ENCODE measurements around the gene RIC3. TPM values are rescaled to one million over a fixed set of nuclear protein-coding genes. Genes with fewer than 3 reads are reported as not detected.

Gene RIC3
- total and polyA plus RNA-seq, 5 donors: 10.0 to 20.2 (median 16.6) TPM

GRCh38 chr11:8127447-8127846 is 41.4 kb downstream of the RIC3 start:
- intact Hi-C loops (cut with DNase I): no loop called here
- Histone ChIP-seq H3K9me3 (ENCODE audit: control insufficient read depth, low read length) (no peaks in the 10 kb centered on the region), H3K4me3 (ENCODE audit: low read length) (no peak overlapping the region), H3K27me3 (ENCODE audit: control insufficient read depth, insufficient read depth) (no peaks in the 10 kb centered on the region), H3K4me1 (ENCODE audit: control insufficient read depth, insufficient read depth, low read length) (no peaks in the 10 kb centered on the region), H3K27ac (ENCODE audit: low read length) (no peak overlapping the region)
- WGBS: 74% methylated on average over 2 of the region's 2 CpGs
- ATAC-seq: no peak
- DNase-seq: no peak

GRCh38 chr11:8126649-8127289 is 42.1 kb downstream of the RIC3 start:
- DNase-seq (no peak), ATAC-seq (no peak)
- intact Hi-C loops (cut with DNase I): no loop called here

GRCh38 chr11:8122173-8122764 is 46.6 kb downstream of the RIC3 start:
- 76% methylated on average over 1 of the region's 1 CpG for WGBS
- H3K27ac ChIP-seq (ENCODE audit: low read length): no peak overlapping the region

More at GRCh38 chr11:8126649-8127289, 42.1 kb downstream of the RIC3 start:
- no peaks in the 10 kb centered on the region for H3K4me1 ChIP-seq (ENCODE audit: control insufficient read depth, insufficient read depth, low read length)
- H3K4me3 ChIP-seq (ENCODE audit: low read length): no peak overlapping the region
- WGBS: 77% methylated on average over 8 of the region's 8 CpGs
- H3K9me3 ChIP-seq (ENCODE audit: control insufficient read depth, low read length): no peaks in the 10 kb centered on the region
- H3K27ac ChIP-seq (ENCODE audit: low read length): no peak overlapping the region
- H3K27me3 ChIP-seq (ENCODE audit: control insufficient read depth, insufficient read depth): no peaks in the 10 kb centered on the region

GRCh38 chr11:8111636-8112035 is 57.2 kb downstream of the RIC3 start:
- Histone ChIP-seq H3K27me3 (ENCODE audit: control insufficient read depth, insufficient read depth) (no peaks in the 10 kb centered on the region), H3K27ac (ENCODE audit: low read length) (no peak overlapping the region), H3K4me3 (ENCODE audit: low read length) (no peak overlapping the region), H3K4me1 (ENCODE audit: control insufficient read depth, insufficient read depth, low read length) (no peaks in the 10 kb centered on the region), H3K9me3 (ENCODE audit: control insufficient read depth, low read length) (no peaks in the 10 kb centered on the region)
- intact Hi-C loops (cut with DNase I): no loop called here
- ATAC-seq (no peak), DNase-seq (no peak)
- WGBS: 86% methylated on average over 8 of the region's 8 CpGs

More at GRCh38 chr11:8122173-8122764, 46.6 kb downstream of the RIC3 start:
- intact Hi-C loops (cut with DNase I): no loop called here
- ATAC-seq: no peak
- no peak for DNase-seq
- no peaks in the 10 kb centered on the region for H3K9me3 ChIP-seq (ENCODE audit: control insufficient read depth, low read length)
- H3K4me3 ChIP-seq (ENCODE audit: low read length): no peak overlapping the region
- H3K27me3 ChIP-seq (ENCODE audit: control insufficient read depth, insufficient read depth): no peaks in the 10 kb centered on the region
- H3K4me1 ChIP-seq (ENCODE audit: control insufficient read depth, insufficient read depth, low read length): no peaks in the 10 kb centered on the region

- ATAC-seq: no peak
- 83% methylated on average over 4 of the region's 4 CpGs for WGBS
- DNase-seq: no peak
- H3K27me3 ChIP-seq (ENCODE audit: control insufficient read depth, insufficient read depth): no peaks in the 10 kb centered on the region
- H3K9me3 ChIP-seq (ENCODE audit: control insufficient read depth, low read length): no peaks in the 10 kb centered on the region
- peaks cover 2% of the 10 kb centered on the region for H3K4me1 ChIP-seq (ENCODE audit: control insufficient read depth, insufficient read depth, low read length)
- intact Hi-C loops (cut with DNase I): no loop called here
- no peak overlapping the region for H3K4me3 ChIP-seq (ENCODE audit: low read length)
- no peak overlapping the region for H3K27ac ChIP-seq (ENCODE audit: low read length)
These were observed 58.4 kb downstream of the RIC3 start for GRCh38 chr11:8110396-8110795.

- peaks cover 2% of the 10 kb centered on the region for H3K4me1 ChIP-seq (ENCODE audit: control insufficient read depth, insufficient read depth, low read length)
- ATAC-seq (no peak), DNase-seq (no peak)
- no peaks in the 10 kb centered on the region for H3K9me3 ChIP-seq (ENCODE audit: control insufficient read depth, low read length)
- no peaks in the 10 kb centered on the region for H3K27me3 ChIP-seq (ENCODE audit: control insufficient read depth, insufficient read depth)
- no peak overlapping the region for H3K4me3 ChIP-seq (ENCODE audit: low read length)
- intact Hi-C loops (cut with DNase I): no loop called here
- H3K27ac ChIP-seq (ENCODE audit: low read length): no peak overlapping the region
These were observed 59.1 kb downstream of the RIC3 start for GRCh38 chr11:8109675-8110074.

- ATAC-seq (no peak), DNase-seq (no peak)
- Histone ChIP-seq H3K27ac (ENCODE audit: low read length) (no peak overlapping the region), H3K27me3 (ENCODE audit: control insufficient read depth, insufficient read depth) (no peaks in the 10 kb centered on the region), H3K4me1 (ENCODE audit: control insufficient read depth, insufficient read depth, low read length) (peaks cover 2% of the 10 kb centered on the region), H3K4me3 (ENCODE audit: low read length) (no peak overlapping the region), H3K9me3 (ENCODE audit: control insufficient read depth, low read length) (no peaks in the 10 kb centered on the region)
- intact Hi-C loops (cut with DNase I): no loop called here
- WGBS: 45% methylated on average over 2 of the region's 2 CpGs
These were observed 60.4 kb downstream of the RIC3 start for GRCh38 chr11:8108421-8108820.

- ATAC-seq (no peak), DNase-seq (no peak)
- intact Hi-C loops (cut with DNase I): no loop called here
- Histone ChIP-seq H3K4me3 (ENCODE audit: low read length) (no peak overlapping the region), H3K27ac (ENCODE audit: low read length) (no peak overlapping the region), H3K4me1 (ENCODE audit: control insufficient read depth, insufficient read depth, low read length) (peaks cover 2% of the 10 kb centered on the region), H3K27me3 (ENCODE audit: control insufficient read depth, insufficient read depth) (no peaks in the 10 kb centered on the region), H3K9me3 (ENCODE audit: control insufficient read depth, low read length) (no peaks in the 10 kb centered on the region)
- WGBS: 87% methylated on average over 5 of the region's 5 CpGs
These were observed 61.2 kb downstream of the RIC3 start for GRCh38 chr11:8107642-8108041.

- Histone ChIP-seq H3K9me3 (ENCODE audit: control insufficient read depth, low read length) (no peaks in the 10 kb centered on the region), H3K27me3 (ENCODE audit: control insufficient read depth, insufficient read depth) (no peaks in the 10 kb centered on the region), H3K27ac (ENCODE audit: low read length) (peak overlapping the region; percentile 48), H3K4me3 (ENCODE audit: low read length) (no peak overlapping the region), H3K4me1 (ENCODE audit: control insufficient read depth, insufficient read depth, low read length) (peaks cover 2% of the 10 kb centered on the region)
- no peak for DNase-seq
- peak; percentile 77 to 87 for ATAC-seq
- WGBS: 64% methylated on average over 2 of the region's 2 CpGs
- intact Hi-C loops (cut with DNase I): no loop called here
These were observed 62.1 kb downstream of the RIC3 start for GRCh38 chr11:8106679-8107078.

GRCh38 chr11:8105666-8106065 is 63.2 kb downstream of the RIC3 start:
- intact Hi-C loops (cut with DNase I): no loop called here
- ATAC-seq: peak; percentile 30 to 39
- Histone ChIP-seq H3K27ac (ENCODE audit: low read length) (no peak overlapping the region), H3K4me1 (ENCODE audit: control insufficient read depth, insufficient read depth, low read length) (peaks cover 2% of the 10 kb centered on the region), H3K9me3 (ENCODE audit: control insufficient read depth, low read length) (no peaks in the 10 kb centered on the region), H3K27me3 (ENCODE audit: control insufficient read depth, insufficient read depth) (no peaks in the 10 kb centered on the region), H3K4me3 (ENCODE audit: low read length) (no peak overlapping the region)
- DNase-seq: no peak
- 36% methylated on average over 3 of the region's 3 CpGs for WGBS

GRCh38 chr11:8105133-8105532 is 63.7 kb downstream of the RIC3 start:
- Histone ChIP-seq H3K9me3 (ENCODE audit: control insufficient read depth, low read length) (no peaks in the 10 kb centered on the region), H3K4me3 (ENCODE audit: low read length) (no peak overlapping the region), H3K27me3 (ENCODE audit: control insufficient read depth, insufficient read depth) (no peaks in the 10 kb centered on the region), H3K27ac (ENCODE audit: low read length) (no peak overlapping the region), H3K4me1 (ENCODE audit: control insufficient read depth, insufficient read depth, low read length) (peaks cover 2% of the 10 kb centered on the region)
- intact Hi-C loops (cut with DNase I): no loop called here
- DNase-seq (no peak), ATAC-seq (no peak)
- 80% methylated on average over 4 of the region's 4 CpGs for WGBS

All from right cardiac atrium (tissue), 5 donors.